K562 (cell line): ENCODE measurements around the gene NECTIN2. TPM values are rescaled to one million over a fixed set of nuclear protein-coding genes. Genes with fewer than 3 reads are reported as not detected.

Experiments
- ATAC-seq: fragments of 200-7000 bp; cut with Tn5 transposase; 3 replicates; pipeline ENCODE4 v1.9.1; 2020; ENCODE audit warnings: moderate library complexity
- BruUV-seq: library from RNA; stranded (reverse); fragments of 400-500 nt; replicated peaks from 2 replicates; lab custom pipeline; 2021; lab: Mats Ljungman, UMichigan
- CTCF ChIA-PET: fragments of 300-600 bp; formaldehyde crosslinking; extraction: SDS; loops from one replicate; lab custom pipeline; 2021; ENCODE audit warnings: low intra/inter-chr PET ratio; lab: Yijun Ruan, JAX
- POLR2A ChIA-PET: fragments of 300-600, 350-650 bp; sonication (Branson Sonifier 250); formaldehyde crosslinking; extraction: SDS; loops from one replicate; lab custom pipeline; 2021; ENCODE audit warnings: antibody characterized with exemption, inconsistent platforms; lab: Yijun Ruan, JAX
- DNase-seq, 4 experiments: peaks; one replicate each; pipeline versions ENCODE4 v3.0.0 to v3.0.0-alpha.2; 2011 to 2018; ENCODE audit warnings: low spot score in 3 of 4, mixed read lengths in 3 of 4; ENCODE audit errors: extremely low read depth in 1 of 4
- FAIRE-seq: peaks from 2 replicates; lab custom pipeline; 2011; peaks lifted over from hg19 to GRCh38; lab: Jason Lieb, UNC
- H2AFZ ChIP-seq: 2 replicates; pipeline ENCODE4 v1.6.0; 2011; ENCODE audit warnings: low read depth, low read length, control low read depth, inconsistent platforms
- H3K27ac ChIP-seq: fragments of 200-600 bp; 3 replicates; pipeline ENCODE4 v1.8.0; 2011; ENCODE audit warnings: low read depth, mild to moderate bottlenecking, control low read depth, inconsistent platforms, low read length, moderate library complexity, mixed read lengths; ENCODE audit errors: extremely low read depth
- H3K27me3 ChIP-seq, 2 experiments: fragments of 300-600 bp in 1 of 2; 2 replicates in 1 of 2; 3 replicates in 1 of 2; pipeline versions ENCODE4 v1.6.0 to v1.8.0; 2011; ENCODE audit warnings: inconsistent platforms in 2 of 2, low read length in 2 of 2, mild to moderate bottlenecking in 1 of 2, mixed read lengths in 1 of 2, moderate library complexity in 1 of 2; ENCODE audit not compliant: control insufficient read depth in 2 of 2, insufficient read depth in 2 of 2
- H3K36me3 ChIP-seq: fragments of 300-600 bp; 3 replicates; pipeline ENCODE4 v1.8.0; 2011; ENCODE audit warnings: mild to moderate bottlenecking, low read length, inconsistent platforms; ENCODE audit not compliant: control insufficient read depth, insufficient read depth
- H3K4me1 ChIP-seq, 2 experiments: fragments of 200-600 bp in 1 of 2; replicated peaks in 1 of 2; 2 replicates in 1 of 2; 3 replicates in 1 of 2; pipeline versions ENCODE4 v1.5.1 to v1.8.0; 2011; ENCODE audit warnings: inconsistent platforms in 2 of 2, low read length in 2 of 2, mild to moderate bottlenecking in 1 of 2, mixed read lengths in 1 of 2, moderate library complexity in 1 of 2; ENCODE audit not compliant: control insufficient read depth in 2 of 2, insufficient read depth in 2 of 2
- H3K4me2 ChIP-seq: 2 replicates; pipeline ENCODE4 v1.6.1; 2011; ENCODE audit warnings: low read length, control low read depth, inconsistent platforms, mixed read lengths; ENCODE audit not compliant: insufficient read depth
- H3K4me3 ChIP-seq: fragments of 200-600 bp; sonication (generic), shearing (Covaris generic); 2 replicates; pipeline ENCODE4 v1.5.1; 2016; ENCODE audit warnings: control low read depth, inconsistent platforms
- H3K79me2 ChIP-seq: fragments of 200-600 bp; 3 replicates; pipeline ENCODE4 v1.8.0; 2011; ENCODE audit warnings: low read length, inconsistent platforms; ENCODE audit not compliant: control insufficient read depth, insufficient read depth
- H3K9ac ChIP-seq, 2 experiments: 2 replicates each; pipeline versions ENCODE4 v1.6.0 to v1.6.1; 2011; ENCODE audit warnings: low read depth in 2 of 2, low read length in 2 of 2, control low read depth in 1 of 2, inconsistent platforms in 1 of 2, mild to moderate bottlenecking in 1 of 2, mixed read lengths in 1 of 2; ENCODE audit not compliant: insufficient read depth in 1 of 2
- H3K9me1 ChIP-seq: one replicate; pipeline ENCODE4 v1.6.0; 2011; ENCODE audit warnings: inconsistent platforms, mild to moderate bottlenecking, low read length, moderate library complexity; ENCODE audit not compliant: control insufficient read depth, insufficient read depth
- H3K9me3 ChIP-seq: replicated peaks from 2 replicates; pipeline ENCODE4 v1.5.1; 2011; ENCODE audit warnings: low read depth, low read length, inconsistent platforms; ENCODE audit not compliant: control insufficient read depth, insufficient read depth
- H4K20me1 ChIP-seq: replicated peaks from 2 replicates; pipeline ENCODE4 v1.6.1; 2011; ENCODE audit warnings: low read length, inconsistent platforms, mixed read lengths; ENCODE audit not compliant: control insufficient read depth, insufficient read depth
- ATF1 ChIP-seq, 2 experiments: fragments of 450-650 bp in 1 of 2; IDR thresholded peaks; 2 replicates each; pipeline ENCODE4 v1.6.1; 2016; ENCODE audit warnings: missing compliant biosample characterization in 1 of 2, missing genetic modification characterization in 1 of 2
- BACH1 ChIP-seq: fragments of 200-800 bp; sonication (Bioruptor generic); IDR thresholded peaks from 2 replicates; pipeline ENCODE4 v1.6.1; 2016; ENCODE audit warnings: missing genetic modification characterization, missing compliant biosample characterization
- CREM ChIP-seq: IDR thresholded peaks from 2 replicates; pipeline ENCODE4 v1.6.1; 2014; ENCODE audit warnings: antibody characterized with exemption, low read depth
- FOS ChIP-seq: IDR thresholded peaks from 3 replicates; pipeline ENCODE4 v1.6.1; 2011; ENCODE audit not compliant: insufficient read length; ENCODE audit errors: extremely low read depth
- GATA2 ChIP-seq: sonication (generic); formaldehyde crosslinking; IDR thresholded peaks from 2 replicates; pipeline ENCODE4 v1.4.0; 2020; ENCODE audit warnings: mild to moderate bottlenecking, missing genetic modification reagents
- GTF2A2 ChIP-seq: IDR thresholded peaks from 2 replicates; pipeline ENCODE4 v1.6.1; 2016; ENCODE audit warnings: mild to moderate bottlenecking, missing genetic modification characterization, missing compliant biosample characterization
- JUNB ChIP-seq: fragments of 450-650 bp; formaldehyde crosslinking; conservative IDR thresholded peaks from 2 replicates; pipeline ENCODE4 v1.4.0; 2020; ENCODE audit warnings: mild to moderate bottlenecking
- KDM1A ChIP-seq, 2 experiments: fragments of 450-650 bp; IDR thresholded peaks; 2 replicates each; pipeline ENCODE4 v1.6.1; 2016; ENCODE audit warnings: mild to moderate bottlenecking in 2 of 2
- NCOA4 ChIP-seq: fragments of 450-650 bp; IDR thresholded peaks from 2 replicates; pipeline ENCODE4 v1.6.1; 2018; ENCODE audit warnings: mild to moderate bottlenecking; ENCODE audit not compliant: partially characterized antibody
- NFE2L1 ChIP-seq: fragments of 450-650 bp; IDR thresholded peaks from 2 replicates; pipeline ENCODE4 v1.6.1; 2016; ENCODE audit warnings: missing genetic modification characterization, low read depth, mild to moderate bottlenecking, missing compliant biosample characterization, moderate library complexity, borderline replicate concordance
- RFX1 ChIP-seq: fragments of 450-650 bp; IDR thresholded peaks from 2 replicates; pipeline ENCODE4 v1.6.1; 2016; ENCODE audit warnings: mild to moderate bottlenecking, moderate library complexity
- SNRNP70 ChIP-seq: fragments of 200-400 bp; formaldehyde crosslinking; optimal IDR thresholded peaks from 2 replicates; pipeline ENCODE3; 2017; ENCODE audit warnings: low read depth, low read length
- SOX6 ChIP-seq: fragments of 450-650 bp; IDR thresholded peaks from 2 replicates; pipeline ENCODE4 v1.6.1; 2014; ENCODE audit warnings: mild to moderate bottlenecking
- TAL1 ChIP-seq: fragments of 450-650 bp; IDR thresholded peaks from 2 replicates; pipeline ENCODE4 v1.6.1; 2016; ENCODE audit warnings: mild to moderate bottlenecking
- ZNF124 ChIP-seq: sonication (generic); formaldehyde crosslinking; IDR thresholded peaks from 2 replicates; pipeline ENCODE4 v1.8.1; 2022; ENCODE audit warnings: missing genetic modification reagents
- ZNF134 ChIP-seq: fragments of 250-450 bp; sonication (Bioruptor Pico); conservative IDR thresholded peaks from 2 replicates; pipeline ENCODE4 v1.4.0; 2020
- ZNF311 ChIP-seq: fragments of 250-450 bp; sonication (Bioruptor Pico); IDR thresholded peaks from 2 replicates; pipeline ENCODE4 v1.4.0; 2020; ENCODE audit warnings: mild to moderate bottlenecking, moderate library complexity
- ZNF324 ChIP-seq: fragments of 250-450 bp; sonication (Bioruptor Pico); IDR thresholded peaks from 2 replicates; pipeline ENCODE4 v1.4.0; 2020; ENCODE audit warnings: mild to moderate bottlenecking
- ZSCAN32 ChIP-seq: fragments of 450-650 bp; formaldehyde crosslinking; IDR thresholded peaks from 2 replicates; pipeline ENCODE4 v1.4.0; 2020; ENCODE audit warnings: mild to moderate bottlenecking, moderate library complexity
- WGBS: fragments of 100-300 bp; shearing (Covaris generic); methylation state at CpG from one replicate; pipeline ENCODE4 v1.1.6; 2016; ENCODE audit warnings: low coverage, mixed read lengths; ENCODE audit not compliant: insufficient coverage; ENCODE audit errors: missing lambda C conversion rate; 5-methylcytosine and 5-hydroxymethylcytosine counted together
- in situ Hi-C: fragments of 300-500 bp; cut with MboI; formaldehyde crosslinking; loops from 4 replicates; pipeline ENCODE4 v1.15.0; 2018; ENCODE audit warnings: inconsistent platforms, mixed read lengths
- intact Hi-C: fragments of 100-400 bp; cut with micrococcal nuclease; formaldehyde crosslinking; loops from 2 replicates; pipeline ENCODE4 v1.14.2; 2022
- polyA plus RNA-seq, 8 experiments: library from polyadenylated mRNA; depleted of rRNA in 4 of 8; stranded (reverse) in 5 of 8; unstranded in 3 of 8; fragments of >200 nt; fragmentation: Nextera tagmentation in 2 of 8; fragmentation: Illumina TruSeq in 1 of 8; extraction: Ambion mirVana in 2 of 8; extraction: Trizol in 1 of 8; gene quantifications; 2 replicates each; pipeline versions ENCODE4 v1.2.1 to v1.2.3, GENCODE V29; 2011 to 2014; ENCODE audit warnings: inconsistent platforms in 1 of 8, missing spikeins in 1 of 8
- total RNA-seq, 7 experiments: library from RNA; depleted of rRNA in 6 of 7; stranded (reverse); fragments of >200 nt in 6 of 7; fragmentation: Illumina TruSeq in 2 of 7; extraction: Trizol in 2 of 7; gene quantifications; 2 replicates each; pipeline versions ENCODE4 v1.2.1 to v1.2.3, GENCODE V29; 2011 to 2021; ENCODE audit warnings: low replicate concordance in 1 of 7
- TF ChIP-seq, protein P1 (sequence below): fragments of 450-650 bp; formaldehyde crosslinking; IDR thresholded peaks from 2 replicates; pipeline ENCODE4 v1.4.0; 2022; ENCODE audit warnings: mild to moderate bottlenecking, moderate library complexity
- TF ChIP-seq, protein P2 (sequence below), 2 experiments: IDR thresholded peaks; 2 replicates each; pipeline ENCODE4 v1.6.1; 2011; ENCODE audit warnings: borderline replicate concordance in 1 of 2, control low read depth in 1 of 2, low read depth in 1 of 2, low read length in 1 of 2, mild to moderate bottlenecking in 1 of 2, mixed read lengths in 1 of 2, moderate library complexity in 1 of 2; ENCODE audit not compliant: insufficient read depth in 1 of 2, insufficient read length in 1 of 2, poor library complexity in 1 of 2, severe bottlenecking in 1 of 2; ENCODE audit errors: extremely low read depth in 1 of 2
- TF ChIP-seq, protein P3 (sequence below): fragments of 250-450 bp; sonication (Bioruptor Pico); IDR thresholded peaks from 2 replicates; pipeline ENCODE4 v1.8.0; 2021; ENCODE audit warnings: moderate library complexity, mild to moderate bottlenecking, inconsistent platforms

The NECTIN2 gene
- total and polyA plus RNA-seq, 9 of the 15 experiments (the other 6 are each of a cell fraction or from before 2014, with no cell fraction given): 3.9 to 94.9 (median 34.9) TPM

DNA sequence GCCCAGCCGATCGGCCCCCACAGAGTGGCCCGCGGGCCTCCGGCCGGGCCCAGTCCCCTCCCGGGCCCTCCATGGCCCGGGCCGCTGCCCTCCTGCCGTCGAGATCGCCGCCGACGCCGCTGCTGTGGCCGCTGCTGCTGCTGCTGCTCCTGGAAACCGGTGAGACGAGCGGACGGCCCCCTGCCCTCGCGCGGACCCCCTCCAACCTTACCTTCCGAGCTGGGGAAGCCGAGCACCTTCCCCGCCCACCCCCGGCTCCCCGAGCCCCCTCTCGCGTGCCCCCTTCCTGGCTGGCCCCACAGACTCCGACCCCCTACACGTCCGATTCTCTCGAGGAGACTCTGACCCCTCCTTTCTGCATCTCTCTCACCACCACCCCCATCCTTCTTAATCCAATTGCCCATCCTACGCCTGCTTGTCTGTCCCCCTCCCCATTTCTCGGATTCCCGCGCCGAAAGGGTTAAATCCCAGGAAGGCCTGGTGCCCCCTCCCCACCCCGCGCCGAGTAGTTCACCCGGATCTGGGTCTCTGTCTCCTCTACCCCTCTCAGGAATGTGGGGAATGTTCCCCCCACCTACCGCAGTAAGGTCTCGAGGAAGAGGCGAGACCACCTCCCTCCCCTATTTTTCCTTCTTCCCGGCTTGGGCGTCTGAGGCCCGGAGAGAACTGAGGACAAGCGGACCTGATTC, 502 bp downstream of the NECTIN2 start:
- peak overlapping the region; percentile 93 to 97 for H3K9ac ChIP-seq
- H3K27me3 ChIP-seq: no peaks in the 10 kb centered on the region
- peaks cover 41 to 72% of the 10 kb centered on the region in 2 experiments for H3K4me1 ChIP-seq
- peak overlapping the region; percentile 43 for H2AFZ ChIP-seq
- H3K27ac ChIP-seq: peak overlapping the region; percentile 97
- intact Hi-C loops (loop anchor here (5.0 kb wide), 1 partner anchor 274 kb away; no protein-coding TSS in a partner anchor), in situ Hi-C loops (no loop called here)
- no peaks in the 10 kb centered on the region for H3K9me3 ChIP-seq
- H3K4me3 ChIP-seq: peak overlapping the region; percentile 92
- ChIA-PET CTCF (interaction anchor here (1.6 to 2.8 kb wide), 5 partner anchors 62 to 335 kb away, joined by 5 to 26 read pairs (median 13); no protein-coding TSS in a partner anchor), POLR2A (interaction anchor here (0.6 to 1.6 kb wide), 2 partner anchors 44 to 140 kb away, joined by 3 to 4 read pairs; partner anchors contain the start of gene TOMM40)
- ATAC-seq: peak; percentile 11
- H3K4me2 ChIP-seq: peak overlapping the region; percentile 93
- peaks cover 26% of the 10 kb centered on the region for H4K20me1 ChIP-seq
- peak in 1 of 4 experiments; percentile 12 for DNase-seq
- H3K9me1 ChIP-seq: peaks cover 12% of the 10 kb centered on the region
- BruUV-seq: no TSS peak
- peaks cover 55% of the 10 kb centered on the region for H3K79me2 ChIP-seq
- peaks cover 3% of the 10 kb centered on the region; the same call in 1 of the 3 replicates for H3K36me3 ChIP-seq
- no peak for FAIRE-seq
- WGBS: 2% methylated on average over 35 of the region's 51 CpGs
- no peak for TF ChIP-seq CREM
- TF ChIP-seq ZNF124 (CRISPR knock-in tag): no peak
- no peak for TF ChIP-seq TAL1
- TF ChIP-seq, protein P1, sequence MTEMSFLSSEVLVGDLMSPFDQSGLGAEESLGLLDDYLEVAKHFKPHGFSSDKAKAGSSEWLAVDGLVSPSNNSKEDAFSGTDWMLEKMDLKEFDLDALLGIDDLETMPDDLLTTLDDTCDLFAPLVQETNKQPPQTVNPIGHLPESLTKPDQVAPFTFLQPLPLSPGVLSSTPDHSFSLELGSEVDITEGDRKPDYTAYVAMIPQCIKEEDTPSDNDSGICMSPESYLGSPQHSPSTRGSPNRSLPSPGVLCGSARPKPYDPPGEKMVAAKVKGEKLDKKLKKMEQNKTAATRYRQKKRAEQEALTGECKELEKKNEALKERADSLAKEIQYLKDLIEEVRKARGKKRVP (CRISPR knock-in tag): no peak
- TF ChIP-seq NCOA4: no peak
- TF ChIP-seq FOS: no peak
- no peak for TF ChIP-seq ZNF311 (CRISPR knock-in tag)
- TF ChIP-seq SOX6: no peak
- no peak for TF ChIP-seq BACH1 (tag)
- no peak for TF ChIP-seq ZNF134
- TF ChIP-seq ATF1 (CRISPR knock-in tag; IDR thresholded peaks at IDR 0.05): no peak
- TF ChIP-seq ATF1 (tag; IDR thresholded peaks at IDR 0.05): peak; percentile 59
- TF ChIP-seq GTF2A2: no peak
- TF ChIP-seq SNRNP70: no peak
- TF ChIP-seq, protein P2, sequence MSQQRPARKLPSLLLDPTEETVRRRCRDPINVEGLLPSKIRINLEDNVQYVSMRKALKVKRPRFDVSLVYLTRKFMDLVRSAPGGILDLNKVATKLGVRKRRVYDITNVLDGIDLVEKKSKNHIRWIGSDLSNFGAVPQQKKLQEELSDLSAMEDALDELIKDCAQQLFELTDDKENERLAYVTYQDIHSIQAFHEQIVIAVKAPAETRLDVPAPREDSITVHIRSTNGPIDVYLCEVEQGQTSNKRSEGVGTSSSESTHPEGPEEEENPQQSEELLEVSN (IDR thresholded peaks at IDR 0.05; ENCODE audit: borderline replicate concordance in 1 of 2, extremely low read depth in 1 of 2, insufficient read depth in 1 of 2, insufficient read length in 1 of 2, low read depth in 1 of 2, low read length in 1 of 2, poor library complexity in 1 of 2, severe bottlenecking in 1 of 2): peak in 1 of 2 experiments; percentile 12
- TF ChIP-seq ZNF324: no peak
- TF ChIP-seq RFX1: no peak
- TF ChIP-seq JUNB (CRISPR knock-in tag): no peak
- TF ChIP-seq, protein P3, sequence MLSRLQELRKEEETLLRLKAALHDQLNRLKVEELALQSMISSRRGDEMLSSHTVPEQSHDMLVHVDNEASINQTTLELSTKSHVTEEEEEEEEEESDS (CRISPR knock-in tag): no peak
- no peak for TF ChIP-seq NFE2L1 (tag)
- no peak for TF ChIP-seq GATA2 (CRISPR knock-in tag)
- no peak for TF ChIP-seq KDM1A (IDR thresholded peaks at IDR 0.05)
- 0 out of 2 replicates have a peak, but pooled peaks have one; percentile 11 for TF ChIP-seq ZSCAN32 (CRISPR knock-in tag)
